Measurements from ENCODE around the gene TRIO. TPM values are rescaled to one million over a fixed set of nuclear protein-coding genes. Genes with fewer than 3 reads are reported as not detected.

Gene TRIO
- total and polyA plus RNA-seq, 12 donors = 26.2 to 85.2 (median 61.9) TPM

- Histone ChIP-seq H3K36me3 (peaks cover 0 to 14% (median 0%) of the 10 kb centered on the region in 9 donors), H3K27me3 (no peaks in the 10 kb centered on the region), H3K4me1 (peaks cover 18 to 57% (median 39%) of the 10 kb centered on the region in 9 donors), H3K9me3 (no peaks in the 10 kb centered on the region), H3K27ac (no peak overlapping the region), H3K4me3 (no peak overlapping the region)
- intact Hi-C loops (cut with DNase I) = loop anchor here in 7 of 10 donors (5.0 to 10.0 kb wide), 5 partner anchors 166 to 288 kb away; no protein-coding TSS in a partner anchor
- TF ChIP-seq CTCF (IDR thresholded peaks at IDR 0.05) = no peak
- 83 to 86% methylated on average over 7 of the region's 7 CpGs for WGBS, 2 donors
- no peak for ATAC-seq
- DNase-seq = no peak
These were observed 130.1 kb downstream of the TRIO start for GRCh38 chr5:14273207-14273767.

DNA sequence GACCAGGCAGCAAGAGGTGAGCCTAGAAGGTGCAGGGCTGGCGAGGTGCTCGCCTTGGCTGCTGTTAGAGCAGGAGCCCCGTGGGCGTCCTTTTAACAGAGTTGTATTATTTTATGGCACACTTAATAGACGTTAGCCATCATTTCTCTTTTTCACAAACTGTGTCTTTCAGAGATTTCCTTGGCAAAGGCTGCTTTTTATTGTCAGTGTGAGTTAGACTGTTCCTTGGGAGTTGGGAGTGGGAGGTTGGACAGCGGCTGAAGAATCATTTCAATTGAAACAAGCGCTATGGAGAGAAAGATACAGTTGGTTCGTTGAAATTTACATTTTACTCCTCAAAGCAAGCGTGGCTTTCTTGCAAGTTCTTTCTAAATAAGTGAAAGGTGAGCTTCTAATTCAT lies 133.2 kb downstream of the TRIO start:
- Histone ChIP-seq H3K9me3 (no peaks in the 10 kb centered on the region), H3K27ac (no peak overlapping the region), H3K27me3 (no peaks in the 10 kb centered on the region), H3K4me1 (peaks cover 0 to 53% (median 28%) of the 10 kb centered on the region in 9 donors), H3K36me3 (peaks cover 0 to 20% (median 0%) of the 10 kb centered on the region in 9 donors), H3K4me3 (no peak overlapping the region)
- ATAC-seq (no peak), DNase-seq (no peak)
- 87 to 91% methylated on average over 9 of the region's 9 CpGs for WGBS, 2 donors
- intact Hi-C loops (cut with DNase I) = loop anchor here in 2 of 10 donors (5.0 to 10.0 kb wide), 2 partner anchors 169 to 292 kb away; no protein-coding TSS in a partner anchor
- no peak for TF ChIP-seq CTCF (IDR thresholded peaks at IDR 0.05)

DNA sequence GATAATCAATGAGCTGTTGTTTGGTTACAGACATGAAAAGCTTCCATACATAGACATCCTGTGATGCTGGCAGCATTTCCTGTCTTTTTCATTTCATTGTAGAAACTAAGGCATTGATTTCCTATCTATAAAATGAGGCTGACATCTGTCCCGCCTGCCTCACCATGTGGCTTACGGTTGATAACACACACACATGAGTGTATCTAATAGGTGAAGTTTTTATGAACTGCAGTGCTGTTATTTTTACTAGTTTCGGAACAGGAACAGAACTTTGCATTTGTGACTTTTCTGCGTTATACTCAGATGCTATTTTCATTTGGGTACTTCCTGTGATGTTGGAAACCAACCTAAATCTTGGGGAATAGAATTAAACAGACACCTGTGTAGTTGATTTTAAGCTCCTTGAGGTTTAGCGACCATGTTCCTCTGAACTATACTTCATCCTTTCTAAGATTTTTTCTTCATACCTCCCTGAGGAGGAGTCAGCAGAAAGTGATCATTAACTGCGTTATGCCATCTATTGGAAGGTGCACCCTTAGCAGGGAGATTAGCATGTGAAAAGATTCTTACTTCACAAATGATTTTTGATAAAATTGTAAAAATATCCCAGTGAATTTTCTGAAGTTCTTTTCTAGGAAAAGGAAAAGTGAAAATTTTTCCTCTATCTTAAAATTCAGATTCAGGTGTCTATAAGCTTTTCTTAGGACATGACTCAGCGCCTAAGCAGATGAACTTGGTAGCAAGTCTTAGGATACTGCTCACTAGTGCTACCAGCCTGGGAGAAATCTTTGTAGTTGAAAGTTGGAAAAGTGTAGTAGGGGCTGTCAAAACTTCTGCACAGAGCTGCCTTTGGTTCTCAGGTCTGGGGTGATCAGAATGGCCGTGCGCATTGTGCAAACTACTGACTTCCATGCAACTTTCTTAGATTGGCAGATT lies 134.5 kb downstream of the TRIO start:
- DNase-seq (no peak), ATAC-seq (no peak)
- TF ChIP-seq CTCF (IDR thresholded peaks at IDR 0.05) = no peak
- H3K27ac ChIP-seq = no peak overlapping the region
- WGBS, 2 donors = 86 to 87% methylated on average over 9 of the region's 9 CpGs
- peaks cover 2 to 58% (median 38%) of the 10 kb centered on the region in 9 donors for H3K4me1 ChIP-seq
- H3K36me3 ChIP-seq = peaks cover 0 to 16% (median 0%) of the 10 kb centered on the region in 9 donors
- no peak overlapping the region for H3K4me3 ChIP-seq
- H3K9me3 ChIP-seq = no peaks in the 10 kb centered on the region
- H3K27me3 ChIP-seq = no peaks in the 10 kb centered on the region
- intact Hi-C loops (cut with DNase I) = loop anchor here in 2 of 10 donors (5.0 to 10.0 kb wide), 2 partner anchors 170 to 293 kb away; no protein-coding TSS in a partner anchor

- Histone ChIP-seq H3K27me3 (no peaks in the 10 kb centered on the region), H3K27ac (peak overlapping the region in 2 of 10 donors; percentile 2 to 12), H3K4me3 (no peak overlapping the region), H3K36me3 (peaks cover 0 to 24% (median 0%) of the 10 kb centered on the region in 9 donors), H3K4me1 (peaks cover 8 to 85% (median 54%) of the 10 kb centered on the region in 9 donors), H3K9me3 (no peaks in the 10 kb centered on the region)
- no peak for TF ChIP-seq CTCF (IDR thresholded peaks at IDR 0.05)
- no peak for DNase-seq
- intact Hi-C loops (cut with DNase I) = no loop called here
- 63 to 71% methylated on average over 11 of the region's 11 CpGs for WGBS, 2 donors
- ATAC-seq = peak in 1 of 8 donors; percentile 40
These were observed 137.2 kb downstream of the TRIO start for GRCh38 chr5:14280294-14280854.

Data from heart right ventricle (tissue), 16 donors.